ENCODE measurements around the gene KRT17. TPM values are rescaled to one million over a fixed set of nuclear protein-coding genes. Genes with fewer than 3 reads are reported as not detected.

Gene KRT17
- total and polyA plus RNA-seq, 10 of the 15 experiments (the other 5 are each of a cell fraction or from before 2014, with no cell fraction given), result 0.47 to 30.0 (median 2.5) TPM

DNA sequence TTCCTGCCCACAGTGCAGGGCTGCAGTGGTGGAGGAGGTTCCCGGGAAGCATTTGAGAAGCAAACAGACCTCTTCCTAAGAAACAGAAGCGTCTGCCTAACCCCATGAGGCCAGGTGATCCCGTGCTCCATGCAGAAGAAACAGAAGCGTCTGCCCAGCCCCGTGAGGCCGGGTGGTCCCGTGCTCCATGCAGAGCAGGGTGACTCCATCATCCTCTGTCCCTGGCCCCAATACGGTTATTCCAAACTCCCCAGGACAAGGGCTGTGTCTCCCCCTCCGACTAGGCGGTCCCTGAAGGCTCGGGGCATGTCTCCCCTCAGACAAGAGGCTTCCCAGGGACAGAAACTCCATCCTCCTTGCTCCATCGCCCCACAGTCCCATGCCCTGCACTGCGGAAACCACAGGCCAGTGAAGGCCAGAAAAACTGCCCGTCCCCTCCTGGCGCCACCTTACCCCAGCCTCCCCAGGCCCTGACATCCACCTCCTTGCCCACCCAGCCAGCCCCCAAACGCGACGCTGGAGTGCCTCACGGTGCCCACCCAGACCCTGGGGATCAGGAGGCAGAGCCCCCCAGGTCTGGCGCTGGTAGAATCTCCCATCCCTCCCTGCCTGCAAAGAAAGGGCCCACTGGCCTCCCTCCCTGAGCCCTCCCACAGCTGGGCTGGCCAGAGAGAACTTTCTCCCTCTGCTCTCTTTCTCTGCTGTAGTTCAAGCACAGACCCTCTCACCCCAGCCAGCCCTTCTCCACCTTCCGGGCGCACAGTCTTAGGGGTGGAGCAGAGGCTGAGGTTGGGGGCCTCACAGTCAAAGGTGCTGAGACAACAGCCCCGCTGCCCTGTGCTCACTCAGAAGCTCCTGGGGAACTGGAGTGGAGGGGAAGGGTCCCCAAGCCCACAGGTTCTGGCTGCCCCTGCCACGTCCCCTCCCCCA lies 30.6 kb upstream of the KRT17 start:
- POLR2A ChIA-PET, result no interaction called here
- in situ Hi-C loops (cut with MboI), result no loop called here

More for the DNA sequence above, 30.6 kb upstream of the KRT17 start:
- intact Hi-C loops (cut with micrococcal nuclease; ENCODE audit: unreplicated experiment), result no loop called here
- Histone ChIP-seq H3K9ac (ENCODE audit: control insufficient read depth, insufficient read depth, low read length) (no peak overlapping the region), H3K9me3 (replicated peaks; ENCODE audit: control insufficient read depth, insufficient read depth, low read length) (no peaks in the 10 kb centered on the region), H3K79me2 (ENCODE audit: control insufficient read depth, insufficient read depth, low read length) (no peaks in the 10 kb centered on the region), H3K27ac (ENCODE audit: control insufficient read depth, insufficient read depth) (no peak overlapping the region), H2AFZ (ENCODE audit: control insufficient read depth, low read depth, low read length) (no peak overlapping the region), H4K20me1 (ENCODE audit: control insufficient read depth, insufficient read depth) (no peaks in the 10 kb centered on the region), H3K4me1 (ENCODE audit: control insufficient read depth, insufficient read depth, low read length) (no peaks in the 10 kb centered on the region; the same call in 1 of the 2 replicates), H3K36me3 (ENCODE audit: control insufficient read depth in 2 of 2, insufficient read depth in 2 of 2, low read length in 1 of 2) (no peaks in the 10 kb centered on the region), H3K4me2 (ENCODE audit: control insufficient read depth, insufficient read depth) (no peak overlapping the region), H3K27me3 (replicated peaks in 1 of 2; ENCODE audit: control insufficient read depth in 2 of 2, insufficient read depth in 2 of 2, low read length in 1 of 2) (no peaks in the 10 kb centered on the region; a peak in 1 of 4 replicates), H3K4me3 (no peak overlapping the region)
- SMC1A ChIA-PET (ENCODE audit: uncharacterized antibody, unreplicated experiment), result interaction anchor here (0.6 kb wide), 1 partner anchor 106 kb away, joined by 3 read pairs; no protein-coding TSS in a partner anchor
- CTCF ChIA-PET, result interaction anchor here (10.3 kb wide), 1 partner anchor 8 kb away, joined by 420 read pairs; no protein-coding TSS in a partner anchor
- no peak for DNase-seq (ENCODE audit: low read depth, low spot score)
- TF ChIP-seq, protein P1, sequence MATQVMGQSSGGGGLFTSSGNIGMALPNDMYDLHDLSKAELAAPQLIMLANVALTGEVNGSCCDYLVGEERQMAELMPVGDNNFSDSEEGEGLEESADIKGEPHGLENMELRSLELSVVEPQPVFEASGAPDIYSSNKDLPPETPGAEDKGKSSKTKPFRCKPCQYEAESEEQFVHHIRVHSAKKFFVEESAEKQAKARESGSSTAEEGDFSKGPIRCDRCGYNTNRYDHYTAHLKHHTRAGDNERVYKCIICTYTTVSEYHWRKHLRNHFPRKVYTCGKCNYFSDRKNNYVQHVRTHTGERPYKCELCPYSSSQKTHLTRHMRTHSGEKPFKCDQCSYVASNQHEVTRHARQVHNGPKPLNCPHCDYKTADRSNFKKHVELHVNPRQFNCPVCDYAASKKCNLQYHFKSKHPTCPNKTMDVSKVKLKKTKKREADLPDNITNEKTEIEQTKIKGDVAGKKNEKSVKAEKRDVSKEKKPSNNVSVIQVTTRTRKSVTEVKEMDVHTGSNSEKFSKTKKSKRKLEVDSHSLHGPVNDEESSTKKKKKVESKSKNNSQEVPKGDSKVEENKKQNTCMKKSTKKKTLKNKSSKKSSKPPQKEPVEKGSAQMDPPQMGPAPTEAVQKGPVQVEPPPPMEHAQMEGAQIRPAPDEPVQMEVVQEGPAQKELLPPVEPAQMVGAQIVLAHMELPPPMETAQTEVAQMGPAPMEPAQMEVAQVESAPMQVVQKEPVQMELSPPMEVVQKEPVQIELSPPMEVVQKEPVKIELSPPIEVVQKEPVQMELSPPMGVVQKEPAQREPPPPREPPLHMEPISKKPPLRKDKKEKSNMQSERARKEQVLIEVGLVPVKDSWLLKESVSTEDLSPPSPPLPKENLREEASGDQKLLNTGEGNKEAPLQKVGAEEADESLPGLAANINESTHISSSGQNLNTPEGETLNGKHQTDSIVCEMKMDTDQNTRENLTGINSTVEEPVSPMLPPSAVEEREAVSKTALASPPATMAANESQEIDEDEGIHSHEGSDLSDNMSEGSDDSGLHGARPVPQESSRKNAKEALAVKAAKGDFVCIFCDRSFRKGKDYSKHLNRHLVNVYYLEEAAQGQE (IDR thresholded peaks at IDR 0.05; ENCODE audit: low read depth, low read length), result no peak
- TF ChIP-seq, protein P2, sequence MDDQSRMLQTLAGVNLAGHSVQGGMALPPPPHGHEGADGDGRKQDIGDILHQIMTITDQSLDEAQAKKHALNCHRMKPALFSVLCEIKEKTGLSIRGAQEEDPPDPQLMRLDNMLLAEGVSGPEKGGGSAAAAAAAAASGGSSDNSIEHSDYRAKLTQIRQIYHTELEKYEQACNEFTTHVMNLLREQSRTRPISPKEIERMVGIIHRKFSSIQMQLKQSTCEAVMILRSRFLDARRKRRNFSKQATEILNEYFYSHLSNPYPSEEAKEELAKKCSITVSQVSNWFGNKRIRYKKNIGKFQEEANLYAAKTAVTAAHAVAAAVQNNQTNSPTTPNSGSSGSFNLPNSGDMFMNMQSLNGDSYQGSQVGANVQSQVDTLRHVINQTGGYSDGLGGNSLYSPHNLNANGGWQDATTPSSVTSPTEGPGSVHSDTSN (IDR thresholded peaks at IDR 0.05; ENCODE audit: insufficient replicate concordance, low read depth, low read length), result no peak
- TF ChIP-seq SMAD1 (IDR thresholded peaks at IDR 0.05; ENCODE audit: low read depth, partially characterized antibody), result no peak
- no peak for TF ChIP-seq MTA3 (IDR thresholded peaks at IDR 0.05; ENCODE audit: borderline replicate concordance, low read length)
- no peak for TF ChIP-seq HDAC6 (IDR thresholded peaks at IDR 0.05; ENCODE audit: unreplicated experiment)
- no peak for TF ChIP-seq BHLHE40 (IDR thresholded peaks at IDR 0.05; ENCODE audit: borderline replicate concordance in 1 of 2, low read depth in 2 of 2, low read length in 1 of 2)
- no peak for TF ChIP-seq YY1 (IDR thresholded peaks at IDR 0.05; ENCODE audit: low read depth, low read length)
- TF ChIP-seq WRNIP1 (IDR thresholded peaks at IDR 0.05; ENCODE audit: borderline replicate concordance, low read depth, low read length), result no peak
- TF ChIP-seq CHD2 (IDR thresholded peaks at IDR 0.05; ENCODE audit: borderline replicate concordance, low read depth, low read length), result no peak
- TF ChIP-seq EZH2 (IDR thresholded peaks at IDR 0.05; ENCODE audit: borderline replicate concordance, control insufficient read depth, low read depth, low read length), result no peak
- no peak for TF ChIP-seq YBX1 (IDR thresholded peaks at IDR 0.05)
- no peak for TF ChIP-seq RELB (IDR thresholded peaks at IDR 0.05; ENCODE audit: low read depth)
- BruUV-seq (replicated peaks), result no TSS peak
- RAD21 ChIA-PET (ENCODE audit: unreplicated experiment), result interaction anchor here (11.5 kb wide), 1 partner anchor 9 kb away, joined by 193 read pairs; no protein-coding TSS in a partner anchor
- no peak for ATAC-seq
- 22% methylated on average over 24 of the region's 24 CpGs for WGBS (ENCODE audit: insufficient coverage, insufficient replicate concordance, low lambda C conversion rate, missing lambda C conversion rate)
- FAIRE-seq, result no peak
